Thoracic aorta (tissue), 2 donors: ENCODE results near the gene ZHX3. TPM values are rescaled to one million over a fixed set of nuclear protein-coding genes. Genes with fewer than 3 reads are reported as not detected.

Experiments
- ATAC-seq: fragments of 150-250 bp; one replicate; pipeline ENCODE4 v1.8.0; 2017; ENCODE audit warnings: low read depth; ENCODE audit not compliant: insufficient number of reproducible peaks, low FRiP score
- DNase-seq: peaks from one replicate; pipeline ENCODE4 v3.0.0-alpha.2; 2020; ENCODE audit warnings: low spot score
- H3K27ac ChIP-seq, 2 donors: fragments of 200-600 bp; sonication (generic); 1 replicate in 1 of 2; 2 replicates in 1 of 2; pipeline ENCODE4 v1.5.1; 2016; ENCODE audit warnings: mild to moderate bottlenecking in 2 of 2, moderate library complexity in 2 of 2
- H3K27me3 ChIP-seq: fragments of 200-600 bp; sonication (generic); replicated peaks from 2 replicates; pipeline ENCODE4 v1.6.0; 2016; ENCODE audit warnings: mild to moderate bottlenecking; ENCODE audit not compliant: insufficient read depth
- H3K36me3 ChIP-seq: fragments of 200-600 bp; sonication (generic); one replicate; pipeline ENCODE4 v1.5.1; 2016
- H3K4me1 ChIP-seq, 2 donors: fragments of 200-600 bp; sonication (generic); 1 replicate in 1 of 2; 2 replicates in 1 of 2; pipeline versions ENCODE4 v1.5.1 to v1.6.0; 2016; ENCODE audit warnings: low read depth in 2 of 2, mild to moderate bottlenecking in 1 of 2; ENCODE audit not compliant: control insufficient read depth in 1 of 2
- H3K4me3 ChIP-seq: fragments of 200-600 bp; sonication (generic); 2 replicates; pipeline ENCODE4 v1.5.1; 2016; ENCODE audit warnings: mild to moderate bottlenecking
- H3K9me3 ChIP-seq: fragments of 200-600 bp; sonication (generic); 2 replicates; pipeline ENCODE4 v1.5.1; 2016
- CTCF ChIP-seq: fragments of 200-600 bp; sonication (generic); IDR thresholded peaks from one replicate; pipeline ENCODE4 v1.5.1; 2019; ENCODE audit warnings: antibody characterized with exemption
- total RNA-seq, 2 donors: library from RNA; depleted of rRNA; stranded (reverse); fragments of >200 nt; gene quantifications; one replicate each; pipeline versions ENCODE4 v1.1.0 to v1.2.3, GENCODE V29; 2016

Gene ZHX3
- total RNA-seq, 2 donors from 2014 or later, result 60.8 to 74.9 TPM

- Histone ChIP-seq H3K9me3 (no peaks in the 10 kb centered on the region), H3K36me3 (no peaks in the 10 kb centered on the region), H3K27ac (no peak overlapping the region), H3K4me3 (no peak overlapping the region), H3K27me3 (no peaks in the 10 kb centered on the region), H3K4me1 (peaks cover 0 to 6% of the 10 kb centered on the region in 2 donors)
- TF ChIP-seq CTCF, result no peak
- DNase-seq (no peak), ATAC-seq (no peak)
Measured at GRCh38 chr20:41131594-41132387, 185.7 kb downstream of the ZHX3 start.

Other genes with a start within 250 kb of the ZHX3 start
- gene PLCG1, start 180.2 kb downstream of the ZHX3 start, total RNA-seq, result 100 to 1,000 TPM; 185 to 255 TPM
- gene LPIN3, start 23.1 kb upstream of the ZHX3 start, total RNA-seq, result 10 to 100 TPM; 28.7 to 29.6 TPM
- gene EMILIN3, start 49.1 kb upstream of the ZHX3 start, total RNA-seq, result under 1 TPM; 0.14 to 0.27 TPM